Stimulated activated naive CD4-positive, alpha-beta T cell (primary cell): Measurements from ENCODE around the gene CNGB1.
"Not testable (repeated sequence)": the region's sequence is repeated elsewhere in the genome, so short reads cannot be mapped to it uniquely, and the experiment has no call there.

Source experiments
- DNase-seq, 6 experiments: peaks; one replicate each; lab custom pipeline; 2025; lab: John Stamatoyannopoulos, UW

The CNGB1 gene

DNA sequence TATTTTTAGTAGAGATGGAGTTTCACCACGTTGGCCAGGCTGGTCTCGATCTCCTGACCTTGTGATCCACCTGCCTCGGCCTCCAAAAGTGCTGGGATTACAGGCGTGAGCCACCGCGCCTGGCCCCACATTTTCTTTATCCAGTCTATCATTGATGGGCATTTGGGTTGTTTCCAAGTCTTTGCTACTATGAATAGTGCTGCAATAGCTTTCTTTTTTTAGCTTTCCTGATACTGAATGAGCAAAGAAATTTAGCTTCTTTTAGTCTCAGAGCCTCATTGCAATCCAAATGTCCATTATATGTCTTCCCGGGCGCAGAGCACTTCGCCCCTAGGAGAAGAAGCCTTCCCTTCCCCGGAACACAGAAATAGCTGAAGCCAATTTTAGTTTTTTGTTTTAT is 112.9 kb downstream of the CNGB1 start:
- DNase-seq, result not testable (repeated sequence)

DNA sequence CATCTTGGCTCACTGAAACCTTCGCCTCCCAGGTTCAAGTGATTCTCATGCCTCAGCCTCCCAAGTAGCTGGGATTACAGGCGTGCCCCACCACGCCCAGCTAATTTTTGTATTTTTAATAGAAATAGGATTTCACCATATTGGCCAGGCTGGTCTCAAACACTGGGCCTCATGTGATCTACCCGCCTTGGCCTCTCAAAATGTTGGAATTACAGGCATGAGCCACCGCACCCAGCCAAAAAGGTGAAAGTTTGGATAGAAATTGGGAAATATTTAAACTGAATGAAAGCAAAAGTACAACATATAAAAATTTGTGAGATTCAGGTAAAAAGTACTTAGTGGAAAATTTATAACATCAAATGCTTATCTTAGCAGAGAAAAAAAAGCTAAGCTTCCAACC is 115.7 kb downstream of the CNGB1 start:
- DNase-seq, result no peak

DNA sequence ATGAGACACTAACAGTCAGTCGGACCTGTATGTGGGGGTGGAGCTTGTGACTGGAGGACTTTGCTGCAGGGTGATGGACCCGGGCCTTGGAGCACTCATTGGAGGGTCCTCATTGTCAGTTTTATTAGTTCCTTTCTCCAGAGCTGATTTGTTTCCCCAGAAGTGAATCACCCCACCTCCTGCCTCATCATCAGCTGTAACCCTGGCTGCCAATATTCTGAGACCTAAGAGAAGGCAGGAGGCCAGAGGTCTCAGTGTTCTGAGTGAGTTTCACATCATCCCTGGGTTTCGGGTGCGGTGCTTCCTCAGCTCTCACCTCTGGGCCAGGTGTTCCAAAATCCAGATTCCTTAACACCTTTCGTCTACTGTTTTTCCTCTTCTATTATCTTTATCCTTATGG is 118.7 kb downstream of the CNGB1 start:
- DNase-seq, result no peak

- DNase-seq, result no peak
Observed at GRCh38 chr16:57848181-57848580, 122.7 kb downstream of the CNGB1 start.

GRCh38 chr16:57846931-57847330 is 124.0 kb downstream of the CNGB1 start:
- not testable (repeated sequence) for DNase-seq

GRCh38 chr16:57846078-57846697 is 124.7 kb downstream of the CNGB1 start:
- no peak for DNase-seq

- no peak for DNase-seq
Observed at GRCh38 chr16:57845115-57845514, 125.8 kb downstream of the CNGB1 start.

DNA sequence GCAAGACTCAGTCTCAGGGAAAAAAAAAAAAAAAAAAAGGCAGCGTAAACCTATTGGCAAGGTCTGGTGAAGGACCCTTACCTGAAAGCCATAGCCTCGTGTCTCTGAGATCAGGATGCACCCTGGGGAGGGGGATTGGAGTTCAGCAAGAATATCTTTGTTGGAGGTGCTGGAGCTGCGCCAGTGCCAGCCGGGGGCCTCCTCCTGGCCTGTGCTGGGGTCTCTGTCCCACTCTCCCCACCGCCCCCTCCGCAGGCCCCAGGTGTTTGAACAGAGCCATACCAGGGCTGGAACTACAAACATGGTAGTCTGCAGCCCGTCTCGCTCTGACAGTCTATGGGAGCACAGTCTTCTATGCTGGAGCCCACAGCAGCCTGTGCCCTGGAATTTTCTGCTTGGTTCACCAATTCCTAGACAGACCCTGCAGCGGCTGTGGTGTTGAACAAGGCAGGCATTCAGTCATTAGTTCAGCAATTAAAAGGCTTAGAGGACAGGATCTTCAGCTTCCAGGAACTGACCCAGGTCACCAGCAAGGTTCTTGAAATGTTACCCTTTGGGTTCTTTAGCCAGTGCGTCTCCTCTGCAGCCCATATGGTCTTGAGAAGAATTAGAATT is 126.4 kb downstream of the CNGB1 start:
- no peak for DNase-seq

DNA sequence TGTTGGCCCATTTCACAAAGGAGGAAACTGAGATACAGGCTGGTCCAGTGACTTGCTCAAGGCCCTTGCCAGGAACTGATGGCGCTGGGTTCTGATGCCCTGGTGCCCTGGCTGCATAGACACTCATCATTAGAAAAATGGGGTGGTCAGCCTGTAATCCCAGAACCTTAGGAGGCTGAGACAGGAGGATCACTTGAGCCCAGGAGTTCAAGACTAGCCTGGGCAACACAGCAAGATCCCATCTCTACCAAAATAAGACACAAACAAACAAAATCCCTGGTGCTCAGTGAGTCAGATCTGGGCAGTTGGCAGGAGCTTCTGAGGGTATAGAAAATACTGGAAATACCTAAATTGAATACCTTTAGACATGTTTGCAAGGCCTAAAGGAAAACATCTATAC is 127.5 kb downstream of the CNGB1 start:
- no peak for DNase-seq

DNA sequence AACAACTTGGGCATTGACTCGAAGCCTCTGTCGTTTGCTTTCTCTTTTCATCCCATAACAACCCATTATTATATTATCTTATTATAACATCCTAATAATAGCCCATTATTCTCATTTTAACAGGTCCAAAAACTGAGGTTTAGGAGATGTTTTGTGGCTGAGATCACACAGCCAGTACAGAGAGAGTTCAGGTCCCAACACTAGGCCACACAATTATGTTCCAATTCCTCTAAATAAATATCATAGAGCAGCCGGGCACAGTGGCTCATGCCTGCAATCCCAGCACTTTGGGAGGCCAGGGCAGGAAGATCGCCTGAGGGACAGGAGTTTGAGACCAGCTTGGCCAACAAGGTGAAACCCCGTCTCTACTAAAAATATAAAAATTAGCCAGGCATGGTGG is 128.3 kb downstream of the CNGB1 start:
- no peak for DNase-seq

- no peak for DNase-seq
Observed at GRCh38 chr16:57840833-57841232, 130.1 kb downstream of the CNGB1 start.

GRCh38 chr16:57838161-57838560 is 132.8 kb downstream of the CNGB1 start:
- no peak for DNase-seq

GRCh38 chr16:57837305-57838125 is 133.4 kb downstream of the CNGB1 start:
- no peak for DNase-seq

- DNase-seq, result not testable (repeated sequence)
Observed at GRCh38 chr16:57835439-57835838, 135.5 kb downstream of the CNGB1 start.

DNA sequence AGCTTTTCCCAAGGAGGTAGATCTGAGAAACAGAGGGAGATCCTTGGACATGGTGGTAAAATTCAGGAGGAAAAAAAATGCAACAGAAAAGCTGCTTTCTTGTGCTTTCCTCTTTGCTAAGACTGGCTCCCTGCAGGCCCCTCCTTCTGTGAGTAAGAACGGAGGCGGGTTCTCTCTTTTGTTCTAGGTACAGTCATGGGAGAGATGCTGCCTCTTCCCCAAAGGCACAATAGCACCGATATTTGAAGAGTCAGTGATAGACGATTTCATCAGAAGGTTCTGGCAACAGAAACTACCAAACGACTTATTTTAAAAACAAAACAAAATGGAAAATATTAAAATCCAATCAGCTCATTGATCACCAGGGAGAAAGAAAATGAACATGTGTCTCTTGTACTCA is 136.0 kb downstream of the CNGB1 start:
- DNase-seq, result no peak
